NCI-H460 (cell line): ENCODE results near the gene TMSB15C. TPM values are rescaled to one million over a fixed set of nuclear protein-coding genes. Genes with fewer than 3 reads are reported as not detected.
"Not testable (repeated sequence)": the region's sequence is repeated elsewhere in the genome, so short reads cannot be mapped to it uniquely, and the experiment has no call there.

Experiments used
- DNase-seq: peaks from one replicate; pipeline ENCODE4 v3.0.0-alpha.2; 2016; ENCODE audit warnings: low read depth; ENCODE audit errors: extremely low read depth
- polyA plus RNA-seq: library from polyadenylated mRNA; depleted of rRNA; stranded (reverse); fragments of >200 nt; gene quantifications from 2 replicates; pipeline ENCODE4 v1.2.3, GENCODE V29; 2014; cell fraction: nucleus; rRNA removed
- total RNA-seq: library from RNA; depleted of rRNA; stranded (reverse); fragments of >200 nt; shearing (Covaris generic); gene quantifications from 2 replicates; pipeline ENCODE4 v1.2.3, GENCODE V29; 2014; rRNA removed

Gene TMSB15C
- total RNA-seq: 5.0 and 6.0 TPM in 2 replicates
- polyA plus RNA-seq: 5.6 and 9.2 TPM in 2 replicates

GRCh38 chrX:104075778-104076445, at the start of gene TMSB15C:
Gene TMSB15C, minus strand, starts transcription at chrX:104076236.
- not testable (repeated sequence) for DNase-seq

GRCh38 chrX:104122829-104123228, 46.8 kb upstream of the TMSB15C start:
- DNase-seq: no peak

- no peak for DNase-seq
These were observed 42.7 kb upstream of the TMSB15C start for GRCh38 chrX:104118765-104119164.

GRCh38 chrX:104117759-104118158, 41.7 kb upstream of the TMSB15C start:
- no peak for DNase-seq

GRCh38 chrX:104113222-104113965, 37.4 kb upstream of the TMSB15C start:
- DNase-seq: peak; percentile 58

GRCh38 chrX:104112326-104112951, 36.4 kb upstream of the TMSB15C start, which contains the start of gene ZCCHC18:
Gene ZCCHC18, plus strand, starts transcription at chrX:104112523. Its CDS starts 1,589 bp downstream, at chrX:104114112.
- no peak for DNase-seq

GRCh38 chrX:104110491-104111240, 34.6 kb upstream of the TMSB15C start:
- DNase-seq: not testable (repeated sequence)

- no peak for DNase-seq
These were observed 32.9 kb upstream of the TMSB15C start for GRCh38 chrX:104108955-104109354.

- no peak for DNase-seq
These were observed 29.6 kb upstream of the TMSB15C start for GRCh38 chrX:104105330-104106262.

GRCh38 chrX:104104676-104105075, 28.6 kb upstream of the TMSB15C start:
- DNase-seq: no peak

GRCh38 chrX:104098919-104099318, 22.9 kb upstream of the TMSB15C start:
- no peak for DNase-seq

GRCh38 chrX:104098151-104098808, 22.2 kb upstream of the TMSB15C start:
- DNase-seq: peak; percentile 61

GRCh38 chrX:104085919-104086318, 9.9 kb upstream of the TMSB15C start:
- DNase-seq: no peak

- DNase-seq: no peak
These were observed 9.4 kb upstream of the TMSB15C start for GRCh38 chrX:104085477-104085876.

GRCh38 chrX:104084534-104085277, 8.7 kb upstream of the TMSB15C start:
- DNase-seq: no peak

- no peak for DNase-seq
These were observed 8.0 kb upstream of the TMSB15C start for GRCh38 chrX:104084063-104084462.

- DNase-seq: not testable (repeated sequence)
These were observed 1.8 kb upstream of the TMSB15C start for GRCh38 chrX:104077854-104078253.

- DNase-seq: not testable (repeated sequence)
These were observed 13.4 kb downstream of the TMSB15C start for GRCh38 chrX:104062636-104063035.
